Spleen (tissue), 11 donors: ENCODE results near the gene RPA3. TPM values are rescaled to one million over a fixed set of nuclear protein-coding genes. Genes with fewer than 3 reads are reported as not detected.

ENCODE experiments used
- DNase-seq: peaks from one replicate; pipeline ENCODE4 v3.0.0-alpha.2; 2020
- H3K27ac ChIP-seq, 8 donors: fragments of 200-600 bp; sonication (generic) in 7 of 8; 1 replicate in 4 of 8; 2 replicates in 4 of 8; pipeline versions ENCODE4 v1.5.0 to v1.8.0; 2016 to 2021; ENCODE audit warnings: inconsistent platforms in 4 of 8, mild to moderate bottlenecking in 4 of 8, moderate library complexity in 1 of 8
- H3K27me3 ChIP-seq, 7 donors: fragments of 200-600 bp; sonication (generic) in 6 of 7; replicated peaks in 1 of 7; 1 replicate in 4 of 7; 2 replicates in 3 of 7; pipeline versions ENCODE4 v1.5.0 to v1.8.0; 2016 to 2021; ENCODE audit warnings: inconsistent platforms in 3 of 7, mild to moderate bottlenecking in 1 of 7
- H3K36me3 ChIP-seq, 6 donors: fragments of 200-600 bp; sonication (generic) in 5 of 6; 1 replicate in 4 of 6; 2 replicates in 2 of 6; pipeline versions ENCODE4 v1.5.0 to v1.8.0; 2016 to 2021; ENCODE audit warnings: inconsistent platforms in 2 of 6
- H3K4me1 ChIP-seq, 6 donors: fragments of 200-600 bp; sonication (generic) in 5 of 6; 1 replicate in 3 of 6; 2 replicates in 3 of 6; pipeline versions ENCODE4 v1.5.0 to v1.8.0; 2016 to 2021; ENCODE audit warnings: inconsistent platforms in 3 of 6
- H3K4me3 ChIP-seq, 8 donors: fragments of 200-600 bp; sonication (generic) in 7 of 8; 1 replicate in 4 of 8; 2 replicates in 4 of 8; pipeline versions ENCODE4 v1.5.0 to v1.8.0; 2016 to 2021; ENCODE audit warnings: inconsistent platforms in 4 of 8, mild to moderate bottlenecking in 4 of 8, moderate library complexity in 2 of 8
- H3K9me3 ChIP-seq, 8 donors: fragments of 200-600 bp; sonication (generic) in 7 of 8; 1 replicate in 4 of 8; 2 replicates in 4 of 8; pipeline versions ENCODE4 v1.5.0 to v1.8.0; 2016 to 2021; ENCODE audit warnings: inconsistent platforms in 4 of 8
- CTCF ChIP-seq, 11 experiments: fragments of 200-600 bp in 7 of 11; fragments of 450-650 bp in 4 of 11; sonication (generic) in 4 of 11; IDR thresholded peaks in 8 of 11; conservative IDR thresholded peaks in 3 of 11; 1 replicate in 7 of 11; 2 replicates in 4 of 11; pipeline versions ENCODE4 v1.4.0 to v1.8.0; 2016 to 2021; ENCODE audit warnings: antibody characterized with exemption in 11 of 11, inconsistent platforms in 4 of 11, mild to moderate bottlenecking in 1 of 11
- POLR2A ChIP-seq, 3 donors: fragments of 450-650 bp; IDR thresholded peaks; one replicate each; pipeline ENCODE4 v1.5.1; 2017; ENCODE audit warnings: antibody characterized with exemption in 3 of 3, mild to moderate bottlenecking in 1 of 3
- POLR2AphosphoS5 ChIP-seq, 3 donors: sonication (generic); formaldehyde crosslinking; IDR thresholded peaks; one replicate each; pipeline ENCODE4 v1.5.1; 2017; ENCODE audit warnings: antibody characterized with exemption in 3 of 3
- WGBS, 5 donors: extraction: QIAGEN DNeasy Blood & Tissue Kit in 3 of 5; methylation state at CpG; one replicate each; pipeline versions ENCODE4 v1.1.5 to v1.1.7; 2013 to 2018; 5-methylcytosine and 5-hydroxymethylcytosine counted together
- intact Hi-C: fragments of 100-400 bp; cut with DNase I; formaldehyde crosslinking; loops from one replicate; pipeline ENCODE4 v1.15.0; 2023; ENCODE audit warnings: low total_unique reads
- polyA plus RNA-seq, 3 donors: library from polyadenylated mRNA; stranded (reverse); fragments of 200-250 nt; gene quantifications; one replicate each; pipeline ENCODE4 v1.2.1, GENCODE V29; 2013
- total RNA-seq, 7 donors: library from RNA; depleted of rRNA in 3 of 7; stranded (reverse); fragments of >200 nt in 3 of 7; fragmentation: NEBNext Ultra II Directional in 4 of 7; extraction: Animal tissue kit (Norgen Biotek cat#: 25700) in 4 of 7; gene quantifications; one replicate each; pipeline versions ENCODE4 v1.1.0 to v1.2.1, GENCODE V29; 2016 to 2021
- donor health status: healthy with polysubstance abuse.
- donor health status: DM: no; HTN: no; CAD: no; lungs with moderate emphysema.
- donor health status: DM: no; HTN: no; CAD: no.
- donor health status: Bipolar disorder and iron deficiency.
- donor health status: healthy.
- donor health status: DM: no; HTN: no; CAD: no.
- donor health status: DM: yes; HTN: yes; CAD: no.

The RPA3 gene
- total and polyA plus RNA-seq, 10 donors, result 18.0 to 41.8 (median 28.2) TPM

- no peak for DNase-seq
- H3K9me3 ChIP-seq, result peaks cover 0 to 3% (median 0%) of the 10 kb centered on the region in 8 donors
- WGBS, 5 donors, result 7 to 10% (median 8%) methylated on average over 22 of the region's 22 CpGs
- intact Hi-C loops, result no loop called here
- TF ChIP-seq CTCF (IDR thresholded peaks at IDR 0.05 in 8 of 11, conservative IDR thresholded peaks at IDR 0.05 in 3 of 11) (no peak), POLR2A (IDR thresholded peaks at IDR 0.05) (no peak), POLR2AphosphoS5 (IDR thresholded peaks at IDR 0.05) (no peak)
- no peaks in the 10 kb centered on the region for H3K27me3 ChIP-seq
- peak overlapping the region; percentile 74 to 95 (median 85) for H3K4me3 ChIP-seq
- peaks cover 10 to 44% (median 28%) of the 10 kb centered on the region in 6 donors for H3K4me1 ChIP-seq
- H3K36me3 ChIP-seq, result peaks cover 0 to 31% (median 6%) of the 10 kb centered on the region in 6 donors
- peak overlapping the region; percentile 88 to 99 (median 94) for H3K27ac ChIP-seq
Observed at GRCh38 chr7:7641129-7641663, 77.2 kb downstream of the RPA3 start.

GRCh38 chr7:7640221-7641128 lies 77.9 kb downstream of the RPA3 start, which contains the start of gene UMAD1:
TSS of gene UMAD1 (plus strand) at chr7:7640752. CDS start at chr7:7673372, 32,620 bp downstream.
- Histone ChIP-seq H3K27ac (peak within 1 kb of the TSS; percentile 88 to 99 (median 94)), H3K9me3 (no peaks in the 10 kb centered on the region), H3K4me1 (peaks cover 10 to 44% (median 28%) of the 10 kb centered on the region in 6 donors), H3K36me3 (peaks cover 0 to 34% (median 11%) of the 10 kb centered on the region in 6 donors), H3K4me3 (peak within 1 kb of the TSS; percentile 74 to 95 (median 85)), H3K27me3 (no peaks in the 10 kb centered on the region)
- DNase-seq, result peak; percentile 99
- intact Hi-C loops, result no loop called here
- WGBS, 5 donors, result 0 to 1% (median 0%) methylated on average over 50 to 68 of the region's 68 CpGs
- TF ChIP-seq POLR2A (IDR thresholded peaks at IDR 0.05), result peak; percentile 37 to 75 (median 39)
- TF ChIP-seq CTCF (IDR thresholded peaks at IDR 0.05 in 8 of 11, conservative IDR thresholded peaks at IDR 0.05 in 3 of 11), result peak in 2 of 11 experiments; percentile 26 to 46
- peak; percentile 94 to 95 (median 94) for TF ChIP-seq POLR2AphosphoS5 (IDR thresholded peaks at IDR 0.05)

- peaks cover 10 to 44% (median 28%) of the 10 kb centered on the region in 6 donors for H3K4me1 ChIP-seq
- TF ChIP-seq CTCF (IDR thresholded peaks at IDR 0.05 in 8 of 11, conservative IDR thresholded peaks at IDR 0.05 in 3 of 11) (no peak), POLR2A (IDR thresholded peaks at IDR 0.05) (no peak), POLR2AphosphoS5 (IDR thresholded peaks at IDR 0.05) (no peak)
- H3K27ac ChIP-seq, result peak overlapping the region; percentile 87 to 99 (median 94)
- no peaks in the 10 kb centered on the region for H3K27me3 ChIP-seq
- WGBS, 5 donors, result 0 to 1% (median 0%) methylated on average over 19 of the region's 19 CpGs
- intact Hi-C loops, result no loop called here
- peak overlapping the region; percentile 74 to 95 (median 85) for H3K4me3 ChIP-seq
- no peak for DNase-seq
- H3K36me3 ChIP-seq, result peaks cover 0 to 41% (median 16%) of the 10 kb centered on the region in 6 donors
- H3K9me3 ChIP-seq, result no peaks in the 10 kb centered on the region
Observed at GRCh38 chr7:7639847-7640220, 78.6 kb downstream of the RPA3 start.
